NCI-H510A treated with DMSO at 0.1 percent for 48 hours (cell line): ENCODE data around the gene PSEN1.
A peak's percentile ranks its signal among the peaks of the same experiment; 100 is the strongest.

Experiments used
- DNase-seq: peaks from one replicate; lab custom pipeline; 2025; lab: John Stamatoyannopoulos, UW

Gene PSEN1

DNA sequence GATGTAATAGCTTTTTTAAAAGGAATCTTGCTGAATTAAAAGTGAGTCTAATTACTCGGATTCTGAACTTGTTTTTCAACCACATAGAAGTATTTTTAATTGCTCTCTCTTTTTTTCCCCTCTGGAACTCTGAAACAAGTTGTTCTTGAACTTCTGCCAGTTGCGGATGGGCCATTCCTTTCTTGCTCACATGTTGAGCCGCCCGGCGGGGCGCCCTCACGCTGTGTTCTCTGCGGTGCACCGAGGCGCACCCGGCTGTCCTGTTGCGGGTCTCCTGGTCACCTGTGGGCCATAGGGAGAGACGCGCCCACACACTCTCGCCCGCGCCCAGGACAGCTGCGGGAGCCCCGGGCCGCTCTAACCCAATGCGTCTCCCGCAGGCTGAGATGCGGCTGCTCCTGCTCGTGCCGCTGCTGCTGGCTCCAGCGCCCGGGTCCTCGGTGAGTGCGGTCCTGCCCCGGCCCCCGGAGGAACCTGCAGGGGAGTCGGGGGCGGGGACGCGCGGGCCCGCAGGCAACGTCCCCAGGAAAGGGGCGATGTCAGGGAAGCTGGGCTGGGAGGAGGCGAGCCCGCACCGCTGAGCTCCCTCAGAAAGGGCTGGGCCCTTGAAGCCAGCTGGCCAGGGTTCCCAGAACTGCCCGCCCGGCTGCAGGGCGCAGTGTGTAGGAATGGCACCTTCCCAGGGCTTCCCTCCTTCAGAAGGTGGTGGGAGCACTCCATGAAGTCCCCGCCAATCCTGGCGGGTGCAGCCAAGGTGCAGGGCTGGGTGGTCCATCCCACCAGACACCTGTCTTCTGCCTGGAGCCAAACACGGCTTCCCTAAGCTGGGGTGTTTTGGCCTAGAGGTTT, 103.3 kb downstream of the PSEN1 start:
- no peak for DNase-seq

GRCh38 chr14:73240816-73241480, 104.6 kb downstream of the PSEN1 start:
- DNase-seq, result no peak

GRCh38 chr14:73241481-73242165, 105.3 kb downstream of the PSEN1 start:
- DNase-seq, result no peak

DNA sequence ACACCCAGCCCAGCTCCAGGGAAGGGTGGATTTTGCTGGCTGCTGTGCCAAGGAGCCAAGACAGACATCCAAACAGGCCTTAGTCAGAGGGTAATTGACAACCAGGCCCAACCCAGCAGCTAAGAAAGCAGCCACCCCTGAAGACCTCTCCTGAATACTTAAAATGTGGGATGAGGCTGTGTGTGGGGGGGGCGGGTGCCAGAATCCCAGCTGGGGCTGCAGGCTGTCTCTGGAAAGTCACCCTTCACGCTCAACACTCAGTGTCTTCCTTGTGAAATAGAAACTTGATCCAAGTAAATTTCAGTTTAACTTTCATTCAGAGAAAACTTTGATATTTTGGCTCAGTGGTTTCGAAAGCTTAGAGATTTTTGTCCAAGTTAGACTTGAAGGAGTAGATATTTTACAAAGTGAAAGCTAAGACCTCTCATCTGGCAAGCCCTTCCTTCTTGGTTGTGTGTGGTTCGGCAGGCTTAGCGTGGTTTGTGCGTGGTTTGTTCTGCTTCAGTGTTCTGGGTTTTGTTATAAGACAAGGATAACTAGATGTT, 106.1 kb downstream of the PSEN1 start:
- DNase-seq, result no peak

DNA sequence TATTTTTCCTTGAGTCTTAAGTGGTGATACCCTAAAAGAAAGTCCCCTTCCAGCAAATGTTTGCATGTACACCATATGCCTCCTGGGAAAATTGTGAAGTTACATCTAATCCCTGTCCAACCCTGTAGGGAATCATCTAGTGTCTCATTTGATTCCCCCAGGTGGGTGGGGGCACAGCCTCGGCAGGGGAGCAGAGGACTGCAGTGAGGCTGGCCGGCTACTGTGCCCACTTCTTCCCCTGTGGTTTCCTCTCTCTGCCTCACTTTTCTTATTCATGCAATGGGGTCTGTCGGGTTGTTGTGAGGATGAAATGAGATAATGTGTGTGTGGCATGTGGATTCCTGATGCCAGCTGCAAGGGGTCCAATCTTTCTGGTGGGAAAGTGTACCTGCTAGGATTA, 107.0 kb downstream of the PSEN1 start:
- DNase-seq, result no peak

DNA sequence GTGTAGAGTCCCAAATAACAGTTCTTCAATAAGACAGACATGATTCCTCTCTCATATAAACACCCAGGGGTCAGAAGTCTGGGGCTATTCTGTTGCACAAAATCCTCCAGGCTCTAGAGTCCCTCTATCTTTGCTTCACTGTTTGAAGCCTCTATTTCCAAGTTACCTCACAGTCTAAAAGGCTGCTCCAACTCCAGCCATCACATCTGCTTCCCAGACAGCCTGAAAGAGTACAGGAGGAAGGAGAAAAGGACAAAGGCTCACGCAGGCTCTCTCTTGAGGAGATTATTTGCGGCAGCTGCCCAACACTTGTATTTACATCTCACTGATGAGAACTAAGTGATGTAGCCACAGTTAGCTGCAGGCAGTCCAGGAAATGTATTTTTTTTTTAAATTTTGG, 107.4 kb downstream of the PSEN1 start:
- DNase-seq, result no peak

GRCh38 chr14:73244541-73245290, 108.4 kb downstream of the PSEN1 start:
- no peak for DNase-seq

- peak; percentile 56 for DNase-seq
Measured at GRCh38 chr14:73245480-73246325, 109.4 kb downstream of the PSEN1 start.

- DNase-seq, result no peak
Measured at GRCh38 chr14:73246387-73247150, 110.3 kb downstream of the PSEN1 start.

- no peak for DNase-seq
Measured at GRCh38 chr14:73248108-73248868, 112.0 kb downstream of the PSEN1 start.

DNA sequence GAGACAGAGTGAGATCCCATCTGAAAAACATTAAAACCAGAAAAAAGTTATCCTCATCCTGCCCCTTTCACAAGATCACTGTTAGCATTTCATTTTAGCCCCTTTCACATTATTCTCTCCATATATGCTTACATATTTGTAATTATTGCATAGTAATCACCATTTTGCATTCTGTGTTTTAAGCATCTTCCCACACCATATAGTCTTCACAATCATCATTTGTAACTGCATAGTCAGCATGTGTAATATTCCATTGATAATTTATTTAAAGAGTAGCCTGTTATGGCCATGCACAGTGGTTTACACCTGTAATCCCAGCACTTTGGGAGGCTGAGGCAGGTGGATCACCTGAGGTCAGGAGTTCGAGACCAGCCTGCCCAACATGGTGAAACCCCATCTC, 112.8 kb downstream of the PSEN1 start:
- no peak for DNase-seq

GRCh38 chr14:73249564-73250316, 113.4 kb downstream of the PSEN1 start:
- no peak for DNase-seq

- DNase-seq, result no peak
Measured at GRCh38 chr14:73250317-73250713, 114.0 kb downstream of the PSEN1 start.

GRCh38 chr14:73250781-73251500, 114.6 kb downstream of the PSEN1 start:
- DNase-seq, result no peak

DNA sequence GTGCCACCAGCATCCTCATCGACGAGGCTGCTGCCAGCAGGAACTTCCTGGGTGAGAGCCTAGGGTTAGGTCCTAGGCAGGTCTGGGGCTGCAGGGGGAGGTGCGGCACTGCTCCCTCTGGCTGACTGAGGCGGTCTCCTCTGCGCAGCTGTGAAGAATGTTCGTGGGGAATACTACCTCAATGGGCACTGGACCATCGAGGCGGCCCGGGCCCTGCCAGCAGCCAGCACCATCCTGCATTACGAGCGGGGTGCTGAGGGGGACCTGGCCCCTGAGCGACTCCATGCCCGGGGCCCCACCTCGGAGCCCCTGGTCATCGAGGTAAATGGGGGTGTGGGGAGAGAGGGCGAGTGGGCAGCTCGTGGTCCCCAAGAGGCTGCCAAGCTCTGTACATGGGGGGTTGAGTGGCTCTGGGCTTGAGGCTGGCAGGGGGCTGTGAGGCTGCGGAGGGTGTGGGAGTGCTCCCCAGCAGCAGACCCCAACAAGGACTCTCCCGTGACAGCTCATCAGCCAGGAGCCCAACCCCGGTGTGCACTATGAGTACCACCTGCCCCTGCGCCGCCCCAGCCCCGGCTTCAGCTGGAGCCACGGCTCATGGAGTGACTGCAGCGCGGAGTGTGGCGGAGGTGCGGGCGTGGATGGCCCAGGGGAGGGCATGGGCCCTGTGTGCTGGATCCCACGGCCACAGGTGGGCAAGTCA, 115.4 kb downstream of the PSEN1 start:
- DNase-seq, result no peak

GRCh38 chr14:73252491-73253322, 116.4 kb downstream of the PSEN1 start:
- DNase-seq, result no peak

GRCh38 chr14:73253323-73253610, 117.0 kb downstream of the PSEN1 start:
- no peak for DNase-seq
